IPS DF 19.7 (cell line): ENCODE measurements around the gene CKMT2.

ENCODE experiments used
- DNase-seq: peaks from one replicate; pipeline ENCODE4 v3.0.0-alpha.2; 2013; ENCODE audit warnings: low read depth, low spot score

CKMT2 gene

GRCh38 chr5:81216152-81216551, 17.0 kb upstream of the CKMT2 start:
- no peak for DNase-seq

GRCh38 chr5:81219389-81219788, 13.7 kb upstream of the CKMT2 start:
- no peak for DNase-seq

- no peak for DNase-seq
Measured at GRCh38 chr5:81222285-81222684, 10.8 kb upstream of the CKMT2 start.

GRCh38 chr5:81225463-81225862, 7.7 kb upstream of the CKMT2 start:
- DNase-seq = no peak

GRCh38 chr5:81226286-81226685, 6.8 kb upstream of the CKMT2 start:
- no peak for DNase-seq

GRCh38 chr5:81226949-81227348, 6.2 kb upstream of the CKMT2 start:
- DNase-seq = no peak

GRCh38 chr5:81228084-81228483, 5.0 kb upstream of the CKMT2 start:
- no peak for DNase-seq

- no peak for DNase-seq
Measured at GRCh38 chr5:81230416-81230815, 2.7 kb upstream of the CKMT2 start.

- no peak for DNase-seq
Measured at GRCh38 chr5:81232464-81233079, 550 bp upstream of the CKMT2 start.

GRCh38 chr5:81234299-81234698, 1.2 kb downstream of the CKMT2 start:
- no peak for DNase-seq

GRCh38 chr5:81234801-81235200, 1.7 kb downstream of the CKMT2 start:
- DNase-seq = no peak

- DNase-seq = no peak
Measured at GRCh38 chr5:81235287-81236072, 2.4 kb downstream of the CKMT2 start.

- no peak for DNase-seq
Measured at GRCh38 chr5:81238460-81238859, 5.3 kb downstream of the CKMT2 start.

- no peak for DNase-seq
Measured at GRCh38 chr5:81239613-81240012, 6.5 kb downstream of the CKMT2 start.

GRCh38 chr5:81241001-81241400, 7.9 kb downstream of the CKMT2 start:
- no peak for DNase-seq

- DNase-seq = no peak
Measured at GRCh38 chr5:81241961-81242648, 9.0 kb downstream of the CKMT2 start.

- no peak for DNase-seq
Measured at GRCh38 chr5:81242906-81243436, 9.8 kb downstream of the CKMT2 start.

- DNase-seq = no peak
Measured at GRCh38 chr5:81244451-81244850, 11.3 kb downstream of the CKMT2 start.

- DNase-seq = no peak
Measured at GRCh38 chr5:81245871-81246235, 12.7 kb downstream of the CKMT2 start.

GRCh38 chr5:81246697-81247096, 13.6 kb downstream of the CKMT2 start:
- DNase-seq = no peak

GRCh38 chr5:81247441-81247972, 14.4 kb downstream of the CKMT2 start:
- no peak for DNase-seq

- DNase-seq = no peak
Measured at GRCh38 chr5:81249240-81249639, 16.1 kb downstream of the CKMT2 start.
